ENCODE measurements around the gene STOM.

- TF ChIP-seq CTCF (IDR thresholded peaks at IDR 0.05; ENCODE audit: control extremely low read depth in 1 of 3, insufficient read depth in 1 of 3, low read depth in 1 of 3, low read length in 3 of 3), result no peak
- no peak for TF ChIP-seq MAFK (IDR thresholded peaks at IDR 0.05; ENCODE audit: low read depth, low read length)
- TF ChIP-seq CREB1 (IDR thresholded peaks at IDR 0.05), result no peak
- no peak for TF ChIP-seq RBBP5 (IDR thresholded peaks at IDR 0.05; ENCODE audit: borderline replicate concordance, low read depth, low read length)
- TF ChIP-seq GABPA (IDR thresholded peaks at IDR 0.05; ENCODE audit: borderline replicate concordance, insufficient read depth, low read length), result no peak
- no peak for TF ChIP-seq ZNF274 (IDR thresholded peaks at IDR 0.05; ENCODE audit: borderline replicate concordance, extremely low read depth, low read length)
- TF ChIP-seq SP4 (IDR thresholded peaks at IDR 0.05; ENCODE audit: low read length), result no peak
- no peak for TF ChIP-seq KDM1A (IDR thresholded peaks at IDR 0.05; ENCODE audit: borderline replicate concordance, low read length)
- TF ChIP-seq POLR2AphosphoS5 (IDR thresholded peaks at IDR 0.05; ENCODE audit: low read depth, low read length), result no peak
- no peak for TF ChIP-seq SIRT6 (IDR thresholded peaks at IDR 0.05; ENCODE audit: low read length)
- TF ChIP-seq TCF12 (IDR thresholded peaks at IDR 0.05; ENCODE audit: low read depth, low read length), result no peak
Observed at GRCh38 chr9:121363622-121363961, 6.5 kb downstream of the STOM start.
